K562 (cell line): ENCODE measurements around the gene ETFBKMT. TPM values are rescaled to one million over a fixed set of nuclear protein-coding genes. Genes with fewer than 3 reads are reported as not detected.

Source experiments
- CBX1 ChIP-seq: sonication (generic); IDR thresholded peaks from 2 replicates; pipeline ENCODE4 v1.6.1; 2016; ENCODE audit warnings: antibody characterized with exemption, low read depth, mild to moderate bottlenecking
- CTCFL ChIP-seq: IDR thresholded peaks from 2 replicates; pipeline ENCODE4 v1.6.1; 2011; ENCODE audit warnings: borderline replicate concordance, low read depth, mild to moderate bottlenecking, moderate library complexity, low read length; ENCODE audit not compliant: insufficient read depth, poor library complexity, severe bottlenecking
- HDAC2 ChIP-seq: fragments of 450-650 bp; IDR thresholded peaks from 2 replicates; pipeline ENCODE4 v1.6.1; 2016; ENCODE audit warnings: mild to moderate bottlenecking
- IFI16 ChIP-seq: fragments of 250-450 bp; sonication (Bioruptor Pico); IDR thresholded peaks from 2 replicates; pipeline ENCODE4 v2.1.2; 2022; ENCODE audit warnings: mild to moderate bottlenecking, inconsistent platforms
- L3MBTL2 ChIP-seq: fragments of 450-650 bp; IDR thresholded peaks from 2 replicates; pipeline ENCODE4 v1.6.1; 2016; ENCODE audit warnings: mild to moderate bottlenecking, moderate library complexity
- MYC ChIP-seq, 2 experiments: fragments of 250-450 bp in 1 of 2; sonication (Bioruptor Pico) in 1 of 2; IDR thresholded peaks; 2 replicates each; pipeline versions ENCODE4 v1.5.1 to v1.6.1; 2012 to 2021; ENCODE audit warnings: low read depth in 2 of 2, borderline replicate concordance in 1 of 2, improper control_type of control experiment in 1 of 2, low read length in 1 of 2, mild to moderate bottlenecking in 1 of 2, moderate library complexity in 1 of 2
- NELFE ChIP-seq: IDR thresholded peaks from 2 replicates; pipeline ENCODE4 v1.6.1; 2011; ENCODE audit warnings: mild to moderate bottlenecking; ENCODE audit not compliant: insufficient read depth, insufficient read length
- PPARD ChIP-seq: fragments of 250-450 bp; sonication (Bioruptor Pico); IDR thresholded peaks from 2 replicates; pipeline ENCODE4 v1.8.0; 2022; ENCODE audit warnings: inconsistent platforms, mild to moderate bottlenecking, moderate library complexity
- PRMT5 ChIP-seq: sonication (generic); formaldehyde crosslinking; IDR thresholded peaks from 2 replicates; pipeline ENCODE4 v1.5.0; 2020; ENCODE audit warnings: missing genetic modification reagents
- SMARCA4 ChIP-seq: fragments of 450-650 bp; IDR thresholded peaks from 2 replicates; pipeline ENCODE4 v1.6.1; 2016
- SMARCB1 ChIP-seq: IDR thresholded peaks from 2 replicates; pipeline ENCODE4 v1.6.1; 2011; ENCODE audit warnings: improper control_type of control experiment, low read depth; ENCODE audit not compliant: insufficient read length
- SNRNP70 ChIP-seq: fragments of 200-400 bp; formaldehyde crosslinking; optimal IDR thresholded peaks from 2 replicates; pipeline ENCODE3; 2017; ENCODE audit warnings: low read depth, low read length
- SRSF9 ChIP-seq: fragments of 200-400 bp; formaldehyde crosslinking; IDR thresholded peaks from 2 replicates; pipeline ENCODE4 v1.6.1; 2017; ENCODE audit warnings: low read depth, low read length, borderline replicate concordance
- VEZF1 ChIP-seq: fragments of 200-800 bp; sonication (Bioruptor generic); IDR thresholded peaks from 2 replicates; pipeline ENCODE4 v1.6.1; 2017; ENCODE audit warnings: missing genetic modification characterization, missing compliant biosample characterization
- WHSC1 ChIP-seq: IDR thresholded peaks from one replicate; pipeline ENCODE4 v1.6.1; 2012; ENCODE audit warnings: low read length, control low read depth, inconsistent platforms
- ZBTB8A ChIP-seq: fragments of 450-650 bp; IDR thresholded peaks from 2 replicates; pipeline ENCODE4 v1.6.1; 2018; ENCODE audit warnings: mild to moderate bottlenecking, moderate library complexity; ENCODE audit not compliant: partially characterized antibody
- ZNF644 ChIP-seq: fragments of 200-800 bp; sonication (Bioruptor generic); IDR thresholded peaks from 2 replicates; pipeline ENCODE4 v1.6.1; 2016; ENCODE audit warnings: low read depth, missing genetic modification characterization, missing compliant biosample characterization
- ZNF740 ChIP-seq, 3 experiments: fragments of 200-800 bp in 1 of 3; sonication (Bioruptor generic) in 1 of 3; sonication (generic) in 1 of 3; formaldehyde crosslinking in 1 of 3; IDR thresholded peaks; 2 replicates each; pipeline versions ENCODE4 v1.6.1 to v1.8.0; 2016 to 2022; ENCODE audit warnings: mild to moderate bottlenecking in 2 of 3, missing compliant biosample characterization in 2 of 3, missing genetic modification characterization in 2 of 3, missing genetic modification reagents in 1 of 3
- polyA plus RNA-seq, 8 experiments: library from polyadenylated mRNA; depleted of rRNA in 4 of 8; stranded (reverse) in 5 of 8; unstranded in 3 of 8; fragments of >200 nt; fragmentation: Nextera tagmentation in 2 of 8; fragmentation: Illumina TruSeq in 1 of 8; extraction: Ambion mirVana in 2 of 8; extraction: Trizol in 1 of 8; gene quantifications; 2 replicates each; pipeline versions ENCODE4 v1.2.1 to v1.2.3, GENCODE V29; 2011 to 2014; ENCODE audit warnings: inconsistent platforms in 1 of 8, missing spikeins in 1 of 8
- total RNA-seq, 7 experiments: library from RNA; depleted of rRNA in 6 of 7; stranded (reverse); fragments of >200 nt in 6 of 7; fragmentation: Illumina TruSeq in 2 of 7; extraction: Trizol in 2 of 7; gene quantifications; 2 replicates each; pipeline versions ENCODE4 v1.2.1 to v1.2.3, GENCODE V29; 2011 to 2021; ENCODE audit warnings: low replicate concordance in 1 of 7

ETFBKMT gene
- total and polyA plus RNA-seq, 9 of the 15 experiments (the other 6 are each of a cell fraction or from before 2014, with no cell fraction given): 0.18 to 1.7 (median 0.96) TPM

- no peak for TF ChIP-seq CTCFL
- TF ChIP-seq NELFE: no peak
- no peak for TF ChIP-seq WHSC1
- no peak for TF ChIP-seq SRSF9
- no peak for TF ChIP-seq SNRNP70
- no peak for TF ChIP-seq ZNF740 (CRISPR knock-in tag; IDR thresholded peaks at IDR 0.05)
- 0 out of 4 replicates have a peak, but pooled peaks of 1 of the 2 experiments have one; percentile 3 for TF ChIP-seq ZNF740 (tag; IDR thresholded peaks at IDR 0.05)
- no peak for TF ChIP-seq MYC (IDR thresholded peaks at IDR 0.05; ENCODE audit: low read depth, low read length)
- no peak for TF ChIP-seq MYC (CRISPR knock-in tag; IDR thresholded peaks at IDR 0.05; ENCODE audit: borderline replicate concordance, low read depth)
- TF ChIP-seq SMARCA4: no peak
- peak; percentile 93; the same call in 1 of the 2 replicates for TF ChIP-seq CBX1
- peak; percentile 43; the same call in 1 of the 2 replicates for TF ChIP-seq VEZF1 (CRISPR knock-in tag)
- no peak for TF ChIP-seq IFI16
- no peak for TF ChIP-seq PRMT5 (CRISPR knock-in tag)
- no peak for TF ChIP-seq ZBTB8A
- TF ChIP-seq SMARCB1: no peak
- no peak for TF ChIP-seq HDAC2
- TF ChIP-seq ZNF644 (tag): no peak
- no peak for TF ChIP-seq PPARD
- 0 out of 2 replicates have a peak, but pooled peaks have one; percentile 38 for TF ChIP-seq L3MBTL2
Measured at GRCh38 chr12:31682136-31682962, 22.9 kb downstream of the ETFBKMT start (continued).
